Measurements from ENCODE around the gene MXI1.

Gene MXI1

GRCh38 chr10:110310741-110311140, 103.3 kb downstream of the MXI1 start:
- H3K4me3 ChIP-seq (ENCODE audit: control insufficient read depth, low read depth, low read length), result no peak overlapping the region
- TF ChIP-seq, protein P1, sequence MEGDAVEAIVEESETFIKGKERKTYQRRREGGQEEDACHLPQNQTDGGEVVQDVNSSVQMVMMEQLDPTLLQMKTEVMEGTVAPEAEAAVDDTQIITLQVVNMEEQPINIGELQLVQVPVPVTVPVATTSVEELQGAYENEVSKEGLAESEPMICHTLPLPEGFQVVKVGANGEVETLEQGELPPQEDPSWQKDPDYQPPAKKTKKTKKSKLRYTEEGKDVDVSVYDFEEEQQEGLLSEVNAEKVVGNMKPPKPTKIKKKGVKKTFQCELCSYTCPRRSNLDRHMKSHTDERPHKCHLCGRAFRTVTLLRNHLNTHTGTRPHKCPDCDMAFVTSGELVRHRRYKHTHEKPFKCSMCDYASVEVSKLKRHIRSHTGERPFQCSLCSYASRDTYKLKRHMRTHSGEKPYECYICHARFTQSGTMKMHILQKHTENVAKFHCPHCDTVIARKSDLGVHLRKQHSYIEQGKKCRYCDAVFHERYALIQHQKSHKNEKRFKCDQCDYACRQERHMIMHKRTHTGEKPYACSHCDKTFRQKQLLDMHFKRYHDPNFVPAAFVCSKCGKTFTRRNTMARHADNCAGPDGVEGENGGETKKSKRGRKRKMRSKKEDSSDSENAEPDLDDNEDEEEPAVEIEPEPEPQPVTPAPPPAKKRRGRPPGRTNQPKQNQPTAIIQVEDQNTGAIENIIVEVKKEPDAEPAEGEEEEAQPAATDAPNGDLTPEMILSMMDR (IDR thresholded peaks at IDR 0.05; ENCODE audit: control insufficient read depth, insufficient read depth, low read depth, low read length, missing control alignments), result no peak
- DNase-seq (ENCODE audit: low read depth), result no peak

- TF ChIP-seq, protein P1 (IDR thresholded peaks at IDR 0.05; ENCODE audit: control insufficient read depth, insufficient read depth, low read depth, low read length, missing control alignments), result peak; percentile 68
- no peak for DNase-seq (ENCODE audit: low read depth)
- H3K4me3 ChIP-seq (ENCODE audit: control insufficient read depth, low read depth, low read length), result no peak overlapping the region
These were observed 104.0 kb downstream of the MXI1 start for GRCh38 chr10:110311357-110311949.

- no peak for DNase-seq (ENCODE audit: low read depth)
- TF ChIP-seq, protein P1 (IDR thresholded peaks at IDR 0.05; ENCODE audit: control insufficient read depth, insufficient read depth, low read depth, low read length, missing control alignments), result no peak
- no peak overlapping the region for H3K4me3 ChIP-seq (ENCODE audit: control insufficient read depth, low read depth, low read length)
These were observed 104.8 kb downstream of the MXI1 start for GRCh38 chr10:110312206-110312605.

- TF ChIP-seq, protein P1 (IDR thresholded peaks at IDR 0.05; ENCODE audit: control insufficient read depth, insufficient read depth, low read depth, low read length, missing control alignments), result no peak
- DNase-seq (ENCODE audit: low read depth), result no peak
- no peak overlapping the region for H3K4me3 ChIP-seq (ENCODE audit: control insufficient read depth, low read depth, low read length)
These were observed 106.3 kb downstream of the MXI1 start for GRCh38 chr10:110313674-110314073.

DNA sequence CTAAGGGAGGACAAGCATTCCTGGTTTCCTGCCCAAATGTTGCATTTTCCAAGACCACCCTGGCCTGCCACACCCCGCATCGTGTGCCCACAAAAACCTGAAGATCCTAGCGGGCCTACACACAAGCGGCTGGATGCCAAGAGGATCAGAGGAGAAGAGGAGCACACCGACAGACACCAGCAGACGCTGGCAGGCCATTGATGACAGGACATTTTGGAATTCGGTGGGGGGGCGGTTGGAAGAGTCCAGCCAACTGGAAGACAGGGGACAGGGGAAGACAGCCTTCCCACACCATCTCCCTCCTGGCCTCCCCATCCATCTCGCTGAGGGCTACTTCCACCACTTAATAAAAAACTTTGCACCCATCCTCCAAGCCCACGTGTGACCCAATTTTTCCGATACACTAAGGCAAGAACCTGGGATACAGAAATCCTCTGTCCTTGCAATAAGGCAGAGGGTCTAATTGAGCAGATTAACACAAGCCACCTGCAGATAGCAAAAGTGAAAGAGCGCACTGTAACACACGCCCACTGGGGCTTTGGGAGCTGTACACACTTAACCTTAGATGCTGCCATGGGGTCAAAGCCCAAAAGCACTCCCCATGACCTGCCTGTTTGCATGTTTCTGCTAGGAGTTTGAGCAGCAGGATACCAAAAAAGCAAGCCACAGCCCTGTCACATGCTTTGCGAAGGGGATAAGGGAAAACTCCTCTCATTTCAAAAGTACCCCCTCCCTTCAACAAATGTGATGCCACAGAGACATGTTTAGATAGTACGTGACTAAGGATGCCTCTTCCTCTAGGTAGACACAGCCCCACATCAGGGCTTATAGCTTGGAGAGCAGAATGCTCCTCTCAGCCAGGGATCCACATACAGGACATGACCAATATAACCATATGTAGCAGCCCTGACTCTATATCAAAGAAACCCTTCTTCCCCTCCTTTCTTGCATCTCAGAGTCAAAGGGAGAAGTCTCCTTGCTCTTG, 110.8 kb downstream of the MXI1 start:
- DNase-seq (ENCODE audit: low read depth), result no peak
- TF ChIP-seq, protein P1 (IDR thresholded peaks at IDR 0.05; ENCODE audit: control insufficient read depth, insufficient read depth, low read depth, low read length, missing control alignments), result no peak
- no peak overlapping the region for H3K4me3 ChIP-seq (ENCODE audit: control insufficient read depth, low read depth, low read length)

GRCh38 chr10:110321869-110322620, 114.6 kb downstream of the MXI1 start:
- H3K4me3 ChIP-seq (ENCODE audit: control insufficient read depth, low read depth, low read length), result no peak overlapping the region
- DNase-seq (ENCODE audit: low read depth), result no peak
- TF ChIP-seq, protein P1 (IDR thresholded peaks at IDR 0.05; ENCODE audit: control insufficient read depth, insufficient read depth, low read depth, low read length, missing control alignments), result no peak
